Karpas-422 (cell line): ENCODE measurements around the gene LRRC4B. TPM values are rescaled to one million over a fixed set of nuclear protein-coding genes. Genes with fewer than 3 reads are reported as not detected.
"Not testable (repeated sequence)": the region's sequence is repeated elsewhere in the genome, so short reads cannot be mapped to it uniquely, and the experiment has no call there.

Experiments used
- DNase-seq: peaks from one replicate; pipeline ENCODE4 v3.0.0-alpha.2; 2015
- H2AFZ ChIP-seq: fragments of 200-600 bp; sonication (generic); 2 replicates; pipeline ENCODE4 v1.6.1; 2014; ENCODE audit warnings: antibody characterized with exemption, low read length, mixed read lengths
- H3K27ac ChIP-seq: fragments of 200-600 bp; sonication (generic); 2 replicates; pipeline ENCODE4 v1.5.1; 2014; ENCODE audit warnings: mild to moderate bottlenecking, low read length, moderate library complexity
- H3K27me3 ChIP-seq: fragments of 200-600 bp; sonication (generic); 2 replicates; pipeline ENCODE4 v1.6.1; 2014; ENCODE audit warnings: low read length, mixed read lengths
- H3K36me3 ChIP-seq: fragments of 200-600 bp; sonication (generic); 2 replicates; pipeline ENCODE4 v1.6.1; 2014; ENCODE audit warnings: low read length, mixed read lengths; ENCODE audit not compliant: insufficient read depth
- H3K4me1 ChIP-seq: fragments of 200-600 bp; sonication (generic); 2 replicates; pipeline ENCODE4 v1.6.1; 2014; ENCODE audit warnings: mild to moderate bottlenecking, low read length, mixed read lengths
- H3K4me2 ChIP-seq: fragments of 200-600 bp; sonication (generic); 2 replicates; pipeline ENCODE4 v1.6.1; 2014; ENCODE audit warnings: low read length, low read depth, mild to moderate bottlenecking; ENCODE audit not compliant: poor library complexity, severe bottlenecking
- H3K4me3 ChIP-seq: fragments of 200-600 bp; sonication (generic); 2 replicates; pipeline ENCODE4 v1.5.1; 2014; ENCODE audit warnings: mild to moderate bottlenecking, antibody characterized with exemption, low read length, mixed read lengths
- H3K79me2 ChIP-seq: fragments of 200-600 bp; sonication (generic); 2 replicates; pipeline ENCODE4 v1.6.1; 2014; ENCODE audit warnings: mild to moderate bottlenecking, low read length, mixed read lengths
- H3K9ac ChIP-seq: fragments of 200-600 bp; sonication (generic); 2 replicates; pipeline ENCODE4 v1.6.0; 2014; ENCODE audit warnings: low read length
- H3K9me2 ChIP-seq: fragments of 200-600 bp; sonication (generic), shearing (Covaris generic); replicated peaks from 2 replicates; pipeline ENCODE4 v1.6.0; 2014; ENCODE audit warnings: mild to moderate bottlenecking, low read length, moderate library complexity; ENCODE audit not compliant: insufficient read depth
- H3K9me3 ChIP-seq: fragments of 300-700, 200-600 bp; sonication (generic); 2 replicates; pipeline ENCODE4 v1.6.1; 2014; ENCODE audit warnings: low read length, mixed read lengths
- H4K20me1 ChIP-seq: fragments of 200-600 bp; sonication (generic); 2 replicates; pipeline ENCODE4 v1.6.1; 2014; ENCODE audit warnings: mild to moderate bottlenecking, antibody characterized with exemption, low read length, low read depth; ENCODE audit not compliant: insufficient read depth
- total RNA-seq: library from RNA; depleted of rRNA; stranded (reverse); fragments of >200 nt; shearing (Covaris generic); gene quantifications from 2 replicates; pipeline ENCODE4 v1.2.3, GENCODE V29; 2014; ENCODE audit warnings: low replicate concordance; rRNA removed

Gene LRRC4B
- total RNA-seq, 1 experiment from 2014 or later = not detected

DNA sequence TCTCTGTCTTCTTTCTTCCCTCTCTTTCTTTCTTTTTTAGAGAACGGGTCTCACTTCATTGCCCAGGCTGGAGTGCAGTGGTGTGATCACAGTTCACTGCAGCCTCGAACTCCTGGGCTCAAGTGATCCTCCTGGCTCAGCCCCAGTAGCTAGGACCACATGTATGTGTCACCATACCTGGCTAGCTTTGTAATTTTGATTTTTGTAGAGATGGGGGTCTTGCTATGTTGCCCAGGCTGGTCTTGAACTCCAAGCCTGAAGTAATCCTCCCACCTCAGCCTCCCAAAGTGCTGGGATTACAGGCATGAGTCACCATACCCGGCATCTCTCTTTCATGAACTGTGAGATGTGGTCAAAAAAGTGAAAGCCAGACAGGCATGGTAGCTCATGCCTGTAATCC lies 94.9 kb downstream of the LRRC4B start:
- not testable (repeated sequence) for H4K20me1 ChIP-seq, H3K9me3 ChIP-seq, H2AFZ ChIP-seq, H3K4me3 ChIP-seq, H3K27me3 ChIP-seq, DNase-seq, H3K9me2 ChIP-seq, H3K4me1 ChIP-seq, H3K9ac ChIP-seq, H3K4me2 ChIP-seq, H3K27ac ChIP-seq
- H3K36me3 ChIP-seq = peaks cover 10% of the 10 kb centered on the region
- H3K79me2 ChIP-seq = peaks cover 19% of the 10 kb centered on the region

DNA sequence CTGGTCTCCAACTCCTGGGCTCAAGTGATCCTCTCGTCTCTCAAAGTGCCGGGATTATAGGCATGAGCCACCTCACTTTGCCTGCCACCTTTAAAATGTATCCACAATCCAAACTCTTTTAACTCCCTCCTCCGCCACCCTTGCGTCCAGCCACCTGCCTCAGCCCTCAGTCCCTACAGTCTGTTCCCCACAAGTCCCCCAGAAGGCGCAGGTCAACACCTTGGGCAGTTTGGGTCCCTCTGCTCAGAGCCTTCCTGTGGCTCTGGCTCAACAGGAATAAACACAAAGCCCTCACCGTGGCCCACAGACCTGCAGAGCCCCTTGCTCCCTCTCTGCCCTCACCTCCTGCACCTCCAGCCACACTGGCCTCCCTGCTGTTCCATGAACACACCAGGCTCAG lies 99.4 kb downstream of the LRRC4B start:
- Histone ChIP-seq H3K79me2 (no peaks in the 10 kb centered on the region), H3K27ac (no peak overlapping the region), H3K9me2 (no peaks in the 10 kb centered on the region), H3K4me3 (no peak overlapping the region), H2AFZ (no peak overlapping the region), H3K36me3 (no peaks in the 10 kb centered on the region), H3K4me2 (no peak overlapping the region), H3K27me3 (no peaks in the 10 kb centered on the region), H3K4me1 (no peaks in the 10 kb centered on the region), H3K9me3 (no peaks in the 10 kb centered on the region), H3K9ac (no peak overlapping the region), H4K20me1 (no peaks in the 10 kb centered on the region)
- no peak for DNase-seq

DNA sequence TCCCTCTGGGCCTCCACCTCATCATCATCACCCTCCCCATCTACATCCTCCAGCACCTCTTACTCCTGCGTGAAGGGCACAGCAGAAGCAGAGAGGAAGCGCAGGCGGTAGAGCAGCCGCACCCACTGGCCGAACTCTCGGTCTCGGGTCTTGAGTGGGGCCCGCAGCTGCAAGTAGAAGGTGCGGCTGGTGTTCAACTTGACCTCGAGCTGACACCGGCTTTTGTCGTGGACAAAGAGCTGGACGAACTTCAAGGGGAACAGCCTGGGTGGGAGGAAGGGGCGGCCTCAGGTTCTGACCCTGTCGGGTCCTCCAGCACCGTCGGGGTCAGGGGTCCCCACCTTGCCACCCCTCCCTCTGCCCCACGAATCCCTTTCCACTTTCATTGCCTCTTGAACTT lies 100.7 kb downstream of the LRRC4B start:
- no peaks in the 10 kb centered on the region for H4K20me1 ChIP-seq

More for the DNA sequence above, 100.7 kb downstream of the LRRC4B start:
- H3K27me3 ChIP-seq = no peaks in the 10 kb centered on the region
- H3K79me2 ChIP-seq = no peaks in the 10 kb centered on the region
- H3K9me2 ChIP-seq = no peaks in the 10 kb centered on the region
- H3K36me3 ChIP-seq = no peaks in the 10 kb centered on the region
- H3K9ac ChIP-seq = no peak overlapping the region
- H3K9me3 ChIP-seq = no peaks in the 10 kb centered on the region
- no peak overlapping the region for H3K4me2 ChIP-seq
- no peak for DNase-seq
- H3K4me1 ChIP-seq = no peaks in the 10 kb centered on the region
- no peak overlapping the region for H3K27ac ChIP-seq
- H2AFZ ChIP-seq = no peak overlapping the region
- no peak overlapping the region for H3K4me3 ChIP-seq

Other genes with a start within 250 kb of the LRRC4B start
- 10.8 and 18.1 TPM in 2 replicates for gene KCNC3, start 239.1 kb downstream of the LRRC4B start, total RNA-seq
- 0.11 and 2.3 TPM in 2 replicates for gene NAPSA, start 202.8 kb downstream of the LRRC4B start, total RNA-seq
- gene NR1H2, start 192.0 kb downstream of the LRRC4B start, total RNA-seq = 68.2 and 120 TPM in 2 replicates
- 53.4 and 98.8 TPM in 2 replicates for gene POLD1, start 184.1 kb downstream of the LRRC4B start, total RNA-seq
- 221 and 239 TPM in 2 replicates for gene SPIB, start 149.5 kb downstream of the LRRC4B start, total RNA-seq
- gene MYBPC2, start 135.5 kb downstream of the LRRC4B start, total RNA-seq = 23.4 and 48.3 TPM in 2 replicates
- gene EMC10, start 91.9 kb downstream of the LRRC4B start, total RNA-seq = 63.7 and 93.4 TPM in 2 replicates
- gene GARIN5A, start 91.6 kb downstream of the LRRC4B start, total RNA-seq = 1.2 TPM in 1 of 2 replicates, not detected in the other
- 15.8 and 42.3 TPM in 2 replicates for gene JOSD2, start 57.2 kb downstream of the LRRC4B start, total RNA-seq
- gene ASPDH, start 54.5 kb downstream of the LRRC4B start, total RNA-seq = not detected in 2 replicates
- 0.11 TPM in 1 of 2 replicates, not detected in the other for gene SYT3, start 71.4 kb upstream of the LRRC4B start, total RNA-seq
- gene C19orf81, start 81.0 kb upstream of the LRRC4B start, total RNA-seq = 1.1 TPM in 1 of 2 replicates, not detected in the other
- not detected in 2 replicates for gene SHANK1, start 151.4 kb upstream of the LRRC4B start, total RNA-seq
- 0.47 and 1.6 TPM in 2 replicates for gene CLEC11A, start 154.9 kb upstream of the LRRC4B start, total RNA-seq
- gene GPR32, start 202.0 kb upstream of the LRRC4B start, total RNA-seq = not detected in 2 replicates
- not detected in 2 replicates for gene ACP4, start 222.0 kb upstream of the LRRC4B start, total RNA-seq